ENCODE data around the gene BOLA3.
"Not testable (repeated sequence)": the region's sequence is repeated elsewhere in the genome, so short reads cannot be mapped to it uniquely, and the experiment has no call there.

The BOLA3 gene

DNA sequence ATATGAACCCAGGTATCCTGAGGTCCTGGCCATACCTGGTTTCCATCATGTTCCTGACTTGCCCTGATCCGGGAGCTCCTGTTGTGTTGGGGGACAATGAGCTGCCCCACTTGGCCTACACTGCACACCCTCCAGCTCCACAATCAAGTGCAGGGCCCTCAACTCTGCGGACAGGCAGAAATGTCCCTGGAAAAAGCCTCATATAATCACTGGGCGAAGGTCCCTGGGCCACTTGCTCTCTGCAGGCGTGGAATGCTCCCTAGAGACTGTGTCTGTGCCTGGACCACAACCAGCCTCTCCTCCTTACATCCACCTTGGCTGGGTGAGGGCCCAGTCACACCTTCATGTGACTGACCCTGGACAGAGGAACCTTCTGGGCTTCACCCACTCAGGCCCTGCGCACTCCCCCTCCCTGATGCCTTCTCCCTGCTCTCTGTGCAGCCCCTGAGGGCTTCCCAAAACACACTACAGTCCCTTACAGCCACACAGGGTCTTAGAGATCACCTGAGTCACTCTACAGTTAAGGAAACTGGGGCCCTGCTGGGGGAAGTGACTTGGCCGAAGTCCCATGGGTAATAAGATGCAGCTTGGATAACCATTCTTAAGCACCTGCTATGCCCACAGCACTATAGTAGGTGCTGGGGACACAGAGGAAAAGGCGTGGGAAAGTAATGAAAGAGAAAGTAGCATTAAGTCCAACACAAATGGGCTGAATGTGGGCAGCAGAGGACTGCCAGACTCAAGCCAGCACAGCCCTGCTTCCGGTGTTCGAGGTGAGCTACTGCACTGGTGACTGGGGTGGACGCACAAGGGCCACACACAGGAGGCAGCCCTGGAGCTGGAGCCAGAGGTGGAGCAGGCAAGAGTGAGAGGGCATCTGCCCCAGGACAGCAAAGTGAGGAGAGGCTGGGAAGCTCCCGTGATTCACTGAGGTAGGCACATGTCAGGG lies 9.8 kb downstream of the BOLA3 start:
- Histone ChIP-seq H3K4me2 (no peak overlapping the region), H3K36me3 (ENCODE audit: insufficient read depth) (peaks cover 4% of the 10 kb centered on the region; the same call in 1 of the 2 replicates), H3K4me3 (IDR thresholded peaks at IDR 0.05; ENCODE audit: insufficient read depth, low read depth, low read length) (no peak overlapping the region), H3K27ac (no peak overlapping the region), H3K79me2 (ENCODE audit: insufficient read depth, low read depth) (no peaks in the 10 kb centered on the region), H3K9ac (no peak overlapping the region), H2AFZ (ENCODE audit: low read depth) (no peak overlapping the region), H3K27me3 (ENCODE audit: insufficient read depth, low read depth) (no peaks in the 10 kb centered on the region), H4K20me1 (ENCODE audit: insufficient read depth) (no peaks in the 10 kb centered on the region), H3K4me1 (ENCODE audit: low read depth, poor library complexity, severe bottlenecking) (no peaks in the 10 kb centered on the region)
- TF ChIP-seq, protein P1, sequence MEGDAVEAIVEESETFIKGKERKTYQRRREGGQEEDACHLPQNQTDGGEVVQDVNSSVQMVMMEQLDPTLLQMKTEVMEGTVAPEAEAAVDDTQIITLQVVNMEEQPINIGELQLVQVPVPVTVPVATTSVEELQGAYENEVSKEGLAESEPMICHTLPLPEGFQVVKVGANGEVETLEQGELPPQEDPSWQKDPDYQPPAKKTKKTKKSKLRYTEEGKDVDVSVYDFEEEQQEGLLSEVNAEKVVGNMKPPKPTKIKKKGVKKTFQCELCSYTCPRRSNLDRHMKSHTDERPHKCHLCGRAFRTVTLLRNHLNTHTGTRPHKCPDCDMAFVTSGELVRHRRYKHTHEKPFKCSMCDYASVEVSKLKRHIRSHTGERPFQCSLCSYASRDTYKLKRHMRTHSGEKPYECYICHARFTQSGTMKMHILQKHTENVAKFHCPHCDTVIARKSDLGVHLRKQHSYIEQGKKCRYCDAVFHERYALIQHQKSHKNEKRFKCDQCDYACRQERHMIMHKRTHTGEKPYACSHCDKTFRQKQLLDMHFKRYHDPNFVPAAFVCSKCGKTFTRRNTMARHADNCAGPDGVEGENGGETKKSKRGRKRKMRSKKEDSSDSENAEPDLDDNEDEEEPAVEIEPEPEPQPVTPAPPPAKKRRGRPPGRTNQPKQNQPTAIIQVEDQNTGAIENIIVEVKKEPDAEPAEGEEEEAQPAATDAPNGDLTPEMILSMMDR (conservative IDR thresholded peaks at IDR 0.05; ENCODE audit: low read depth, low read length): no peak

GRCh38 chr2:74131901-74132300 lies 15.8 kb downstream of the BOLA3 start:
- H3K4me1 ChIP-seq (ENCODE audit: low read depth, poor library complexity, severe bottlenecking): no peaks in the 10 kb centered on the region
- no peak overlapping the region for H3K27ac ChIP-seq
- H3K27me3 ChIP-seq (ENCODE audit: insufficient read depth, low read depth): no peaks in the 10 kb centered on the region
- H4K20me1 ChIP-seq (ENCODE audit: insufficient read depth): no peaks in the 10 kb centered on the region
- H3K4me2 ChIP-seq: no peak overlapping the region
- no peak overlapping the region for H2AFZ ChIP-seq (ENCODE audit: low read depth)
- no peak overlapping the region for H3K4me3 ChIP-seq (IDR thresholded peaks at IDR 0.05; ENCODE audit: insufficient read depth, low read depth, low read length)
- TF ChIP-seq, protein P1 (conservative IDR thresholded peaks at IDR 0.05; ENCODE audit: low read depth, low read length): no peak
- H3K9ac ChIP-seq: no peak overlapping the region
- 0 out of 2 replicates have a peak, but pooled peaks cover 4% of the 10 kb centered on the region for H3K36me3 ChIP-seq (ENCODE audit: insufficient read depth)
- H3K79me2 ChIP-seq (ENCODE audit: insufficient read depth, low read depth): no peaks in the 10 kb centered on the region

GRCh38 chr2:74130211-74130995 lies 17.3 kb downstream of the BOLA3 start:
- Histone ChIP-seq H3K4me2 (no peak overlapping the region), H3K27ac (no peak overlapping the region), H3K9ac (no peak overlapping the region), H3K4me1 (ENCODE audit: low read depth, poor library complexity, severe bottlenecking) (no peaks in the 10 kb centered on the region), H4K20me1 (ENCODE audit: insufficient read depth) (no peaks in the 10 kb centered on the region), H2AFZ (ENCODE audit: low read depth) (no peak overlapping the region), H3K27me3 (ENCODE audit: insufficient read depth, low read depth) (no peaks in the 10 kb centered on the region), H3K4me3 (IDR thresholded peaks at IDR 0.05; ENCODE audit: insufficient read depth, low read depth, low read length) (no peak overlapping the region), H3K36me3 (ENCODE audit: insufficient read depth) (0 out of 2 replicates have a peak, but pooled peaks cover 4% of the 10 kb centered on the region), H3K79me2 (ENCODE audit: insufficient read depth, low read depth) (no peaks in the 10 kb centered on the region)
- TF ChIP-seq, protein P1 (conservative IDR thresholded peaks at IDR 0.05; ENCODE audit: low read depth, low read length): no peak

DNA sequence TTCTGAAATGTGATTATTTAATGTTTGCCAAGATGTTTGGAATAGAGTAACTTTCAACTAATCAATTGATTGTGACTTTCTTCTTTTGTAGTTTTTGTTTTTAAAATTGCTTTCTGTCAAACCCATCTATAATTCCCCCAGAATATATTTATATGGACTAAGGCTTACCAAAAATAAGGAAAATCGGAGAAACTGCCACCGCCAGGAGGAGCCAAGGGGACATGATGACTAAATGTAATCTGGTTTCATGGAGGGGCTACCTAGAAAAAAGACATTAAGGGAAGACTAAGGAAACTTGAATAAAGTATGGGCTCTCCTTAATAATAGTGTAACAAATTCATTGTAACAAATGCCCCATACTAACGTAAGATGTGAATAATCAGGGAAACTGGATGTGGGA lies 19.5 kb downstream of the BOLA3 start:
- no peaks in the 10 kb centered on the region for H3K79me2 ChIP-seq (ENCODE audit: insufficient read depth, low read depth)
- no peaks in the 10 kb centered on the region for H3K27me3 ChIP-seq (ENCODE audit: insufficient read depth, low read depth)
- H3K4me1 ChIP-seq (ENCODE audit: low read depth, poor library complexity, severe bottlenecking): no peaks in the 10 kb centered on the region
- no peak overlapping the region for H3K9ac ChIP-seq
- no peaks in the 10 kb centered on the region for H4K20me1 ChIP-seq (ENCODE audit: insufficient read depth)
- H3K36me3 ChIP-seq (ENCODE audit: insufficient read depth): no peaks in the 10 kb centered on the region
- no peak overlapping the region for H2AFZ ChIP-seq (ENCODE audit: low read depth)
- H3K4me2 ChIP-seq: no peak overlapping the region
- no peak overlapping the region for H3K27ac ChIP-seq
- H3K4me3 ChIP-seq (IDR thresholded peaks at IDR 0.05; ENCODE audit: insufficient read depth, low read depth, low read length): no peak overlapping the region
- TF ChIP-seq, protein P1 (conservative IDR thresholded peaks at IDR 0.05; ENCODE audit: low read depth, low read length): no peak

DNA sequence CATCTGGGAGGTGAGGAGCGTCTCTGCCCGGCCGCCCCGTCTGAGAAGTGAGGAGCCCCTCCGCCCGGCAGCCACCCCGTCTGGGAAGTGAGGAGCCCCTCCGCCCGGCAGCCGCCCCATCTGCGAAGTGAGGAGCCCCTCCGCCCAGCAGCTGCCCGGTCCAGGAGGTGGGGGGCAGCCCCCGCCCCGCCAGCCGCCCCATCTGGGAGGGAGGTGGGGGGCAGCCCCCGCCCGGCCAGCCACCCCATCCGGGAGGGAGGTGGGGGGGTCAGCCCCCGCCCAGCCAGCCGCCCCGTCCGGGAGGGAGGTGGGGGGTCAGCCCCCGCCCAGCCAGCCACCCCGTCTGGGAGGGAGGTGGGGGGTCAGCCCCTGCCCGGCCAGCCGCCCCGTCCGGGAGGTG lies 23.8 kb downstream of the BOLA3 start:
- not testable (repeated sequence) for H3K4me3 ChIP-seq (IDR thresholded peaks at IDR 0.05; ENCODE audit: insufficient read depth, low read depth, low read length); H4K20me1 ChIP-seq (ENCODE audit: insufficient read depth); H3K36me3 ChIP-seq (ENCODE audit: insufficient read depth); H3K4me2 ChIP-seq; H3K79me2 ChIP-seq (ENCODE audit: insufficient read depth, low read depth); H3K27me3 ChIP-seq (ENCODE audit: insufficient read depth, low read depth); H3K9ac ChIP-seq; H3K27ac ChIP-seq; H2AFZ ChIP-seq (ENCODE audit: low read depth)
- H3K4me1 ChIP-seq (ENCODE audit: low read depth, poor library complexity, severe bottlenecking): peaks cover 14% of the 10 kb centered on the region

DNA sequence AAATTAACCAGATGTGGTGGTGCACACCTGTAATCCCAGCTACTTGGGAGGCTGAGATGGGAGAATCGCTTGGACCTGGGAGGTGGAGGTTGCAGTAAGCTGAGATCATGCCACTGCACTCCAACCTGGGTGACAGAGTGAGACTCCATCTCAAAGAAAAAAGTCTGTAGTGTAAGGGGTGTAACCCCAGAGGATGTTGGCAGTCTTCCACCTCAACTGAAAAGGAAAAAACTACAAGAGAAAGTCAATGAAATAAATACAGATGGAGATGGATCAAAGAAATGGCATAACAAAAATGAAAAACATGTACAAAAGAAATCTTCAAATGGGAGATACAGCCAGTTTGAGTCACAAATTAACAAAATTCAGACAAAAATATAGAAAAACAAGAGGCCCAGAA lies 25.9 kb downstream of the BOLA3 start:
- not testable (repeated sequence) for H2AFZ ChIP-seq (ENCODE audit: low read depth); H3K36me3 ChIP-seq (ENCODE audit: insufficient read depth); H3K9ac ChIP-seq; H3K4me2 ChIP-seq; H3K4me3 ChIP-seq (IDR thresholded peaks at IDR 0.05; ENCODE audit: insufficient read depth, low read depth, low read length); H3K27ac ChIP-seq; H3K79me2 ChIP-seq (ENCODE audit: insufficient read depth, low read depth); H4K20me1 ChIP-seq (ENCODE audit: insufficient read depth); H3K27me3 ChIP-seq (ENCODE audit: insufficient read depth, low read depth)
- H3K4me1 ChIP-seq (ENCODE audit: low read depth, poor library complexity, severe bottlenecking): peaks cover 14% of the 10 kb centered on the region

Data from KMS-11 (cell line).